Measurements from ENCODE around the gene CACNG6.

The CACNG6 gene

GRCh38 chr19:54045771-54046170, 54.3 kb downstream of the CACNG6 start:
- DNase-seq (ENCODE audit: low read depth, low spot score), result no peak

- no peak for DNase-seq (ENCODE audit: low read depth, low spot score)
Measured at GRCh38 chr19:54047616-54048015, 56.2 kb downstream of the CACNG6 start.
